BJ (cell line): Measurements from ENCODE around the gene CASS4. TPM values are rescaled to one million over a fixed set of nuclear protein-coding genes. Genes with fewer than 3 reads are reported as not detected.
"Not testable (repeated sequence)": the region's sequence is repeated elsewhere in the genome, so short reads cannot be mapped to it uniquely, and the experiment has no call there.

Experiments used
- CTCF ChIA-PET: fragments of 350-600 bp; formaldehyde crosslinking; extraction: SDS; loops from one replicate; lab custom pipeline; 2021; ENCODE audit warnings: antibody characterized with exemption, inconsistent platforms; lab: Yijun Ruan, JAX
- POLR2A ChIA-PET: fragments of 300-600 bp; sonication (Branson Sonifier 250); formaldehyde crosslinking; extraction: SDS; loops from one replicate; lab custom pipeline; 2021; ENCODE audit warnings: antibody characterized with exemption; lab: Charles Lee
- DNase-seq: peaks from one replicate; pipeline ENCODE4 v3.0.0-alpha.2; 2011; ENCODE audit warnings: low read depth
- H3K27me3 ChIP-seq: 2 replicates; pipeline ENCODE4 v1.6.0; 2011; ENCODE audit warnings: low read length; ENCODE audit not compliant: control insufficient read depth, insufficient read depth
- H3K36me3 ChIP-seq: 2 replicates; pipeline ENCODE4 v1.5.1; 2011; ENCODE audit warnings: low read length; ENCODE audit not compliant: control insufficient read depth, insufficient read depth
- H3K4me3 ChIP-seq: 2 replicates; pipeline ENCODE4 v1.5.1; 2011; ENCODE audit warnings: low read depth, mild to moderate bottlenecking, control low read depth, low read length
- polyA plus RNA-seq: library from polyadenylated mRNA; depleted of rRNA; stranded (reverse); fragments of >200 nt; gene quantifications from 2 replicates; pipeline ENCODE4 v1.2.3, GENCODE V29; 2011
- TF ChIP-seq, protein P1 (sequence below): IDR thresholded peaks from 2 replicates; pipeline ENCODE4 v1.5.1; 2011; ENCODE audit warnings: low read depth, mild to moderate bottlenecking, control low read depth, inconsistent platforms, low read length, moderate library complexity; ENCODE audit not compliant: insufficient read depth

CASS4 gene
- polyA plus RNA-seq, 1 experiment: 0.50 TPM

DNA sequence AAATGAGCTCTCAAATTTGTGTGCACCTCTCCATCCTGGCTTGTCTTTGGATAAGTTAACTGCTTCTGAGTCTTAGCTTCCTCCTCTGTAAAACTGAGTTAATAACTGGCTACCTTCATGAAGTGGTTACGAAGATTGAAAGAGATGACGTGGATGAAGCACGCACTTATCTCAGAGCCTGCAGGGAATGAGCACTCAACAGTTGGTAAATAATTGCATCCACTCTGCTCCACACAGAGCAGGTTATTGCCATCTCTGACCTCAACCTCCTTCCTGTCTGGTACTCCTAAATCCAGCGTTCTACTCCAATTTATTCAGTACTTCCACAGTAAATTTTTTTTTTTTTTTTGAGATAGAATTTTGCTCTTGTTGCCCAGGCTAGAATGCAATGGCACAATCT is 26.9 kb upstream of the CASS4 start:
- TF ChIP-seq, protein P1, sequence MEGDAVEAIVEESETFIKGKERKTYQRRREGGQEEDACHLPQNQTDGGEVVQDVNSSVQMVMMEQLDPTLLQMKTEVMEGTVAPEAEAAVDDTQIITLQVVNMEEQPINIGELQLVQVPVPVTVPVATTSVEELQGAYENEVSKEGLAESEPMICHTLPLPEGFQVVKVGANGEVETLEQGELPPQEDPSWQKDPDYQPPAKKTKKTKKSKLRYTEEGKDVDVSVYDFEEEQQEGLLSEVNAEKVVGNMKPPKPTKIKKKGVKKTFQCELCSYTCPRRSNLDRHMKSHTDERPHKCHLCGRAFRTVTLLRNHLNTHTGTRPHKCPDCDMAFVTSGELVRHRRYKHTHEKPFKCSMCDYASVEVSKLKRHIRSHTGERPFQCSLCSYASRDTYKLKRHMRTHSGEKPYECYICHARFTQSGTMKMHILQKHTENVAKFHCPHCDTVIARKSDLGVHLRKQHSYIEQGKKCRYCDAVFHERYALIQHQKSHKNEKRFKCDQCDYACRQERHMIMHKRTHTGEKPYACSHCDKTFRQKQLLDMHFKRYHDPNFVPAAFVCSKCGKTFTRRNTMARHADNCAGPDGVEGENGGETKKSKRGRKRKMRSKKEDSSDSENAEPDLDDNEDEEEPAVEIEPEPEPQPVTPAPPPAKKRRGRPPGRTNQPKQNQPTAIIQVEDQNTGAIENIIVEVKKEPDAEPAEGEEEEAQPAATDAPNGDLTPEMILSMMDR: no peak
- Histone ChIP-seq H3K4me3 (no peak overlapping the region), H3K27me3 (no peaks in the 10 kb centered on the region), H3K36me3 (no peaks in the 10 kb centered on the region; the same call in 1 of the 2 replicates)
- CTCF ChIA-PET: no interaction called here
- no peak for DNase-seq
- POLR2A ChIA-PET: no interaction called here

DNA sequence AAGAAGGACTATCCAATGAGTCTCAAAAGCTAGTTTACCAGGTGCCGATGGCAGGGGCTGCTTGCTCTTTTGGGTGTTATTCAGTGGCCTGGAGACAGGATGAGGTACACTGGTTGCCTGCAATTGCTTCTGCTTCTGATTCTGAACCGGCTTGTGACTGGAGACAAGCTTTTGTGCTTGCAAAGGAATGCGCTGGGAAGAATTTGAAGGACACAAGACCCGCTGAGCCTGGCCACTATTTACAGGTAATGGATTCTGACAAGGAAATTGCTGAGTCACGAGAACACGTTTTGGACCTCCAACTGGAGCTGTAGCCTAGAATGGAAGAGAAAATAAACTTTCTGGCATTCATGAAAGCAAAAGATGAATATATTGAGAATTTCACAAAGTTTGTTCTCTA is 25.8 kb upstream of the CASS4 start:
- Histone ChIP-seq H3K4me3 (no peak overlapping the region), H3K36me3 (no peaks in the 10 kb centered on the region; the same call in 1 of the 2 replicates), H3K27me3 (no peaks in the 10 kb centered on the region)
- DNase-seq: no peak
- CTCF ChIA-PET: interaction anchor here (1.0 kb wide), 1 partner anchor 9 kb away, joined by 3 read pairs; no protein-coding TSS in a partner anchor
- POLR2A ChIA-PET: no interaction called here
- TF ChIP-seq, protein P1: no peak

DNA sequence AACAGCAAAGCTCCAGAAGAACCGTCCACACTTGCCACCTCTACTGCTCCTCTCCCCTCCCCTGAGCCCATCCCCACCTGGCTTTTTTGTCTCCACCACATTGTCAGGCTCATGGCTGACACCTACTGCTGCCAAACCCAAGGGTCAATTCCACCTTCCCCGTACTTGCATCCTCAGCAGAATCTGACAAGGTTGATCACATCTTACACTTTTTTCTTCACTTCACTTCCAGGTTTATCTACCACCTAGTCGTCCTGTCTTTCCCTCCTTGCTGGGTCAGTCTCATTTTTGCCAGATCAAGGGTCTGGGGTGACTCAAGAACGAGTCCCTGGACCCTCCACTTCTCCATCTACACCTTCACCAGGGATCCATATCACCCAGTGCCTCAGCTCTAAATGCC is 23.2 kb upstream of the CASS4 start:
- TF ChIP-seq, protein P1: no peak
- H3K36me3 ChIP-seq: no peaks in the 10 kb centered on the region; the same call in 1 of the 2 replicates
- H3K4me3 ChIP-seq: no peak overlapping the region
- DNase-seq: no peak
- POLR2A ChIA-PET: no interaction called here
- H3K27me3 ChIP-seq: no peaks in the 10 kb centered on the region
- CTCF ChIA-PET: no interaction called here

DNA sequence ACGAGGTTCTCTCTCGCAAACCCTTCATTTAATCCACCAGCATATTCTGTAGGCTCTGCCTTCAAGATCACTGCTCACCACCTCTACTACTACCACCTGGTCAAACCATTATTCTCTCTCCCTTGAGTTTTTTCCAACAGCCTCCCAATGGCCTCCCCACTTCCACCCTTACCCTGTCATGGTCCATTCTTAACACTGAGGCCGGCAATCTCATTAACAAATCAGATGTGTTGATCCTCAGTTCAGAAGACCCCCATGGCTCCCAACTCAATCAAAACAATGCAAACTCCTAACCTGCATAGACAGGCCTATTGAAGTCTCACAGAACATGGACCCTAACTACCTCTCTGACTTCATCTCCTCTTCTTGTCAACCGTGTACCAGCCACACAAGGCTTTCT is 22.3 kb upstream of the CASS4 start:
- POLR2A ChIA-PET: no interaction called here
- no peaks in the 10 kb centered on the region for H3K27me3 ChIP-seq
- CTCF ChIA-PET: no interaction called here
- no peaks in the 10 kb centered on the region for H3K36me3 ChIP-seq
- no peak for DNase-seq
- no peak overlapping the region for H3K4me3 ChIP-seq
- TF ChIP-seq, protein P1: no peak

DNA sequence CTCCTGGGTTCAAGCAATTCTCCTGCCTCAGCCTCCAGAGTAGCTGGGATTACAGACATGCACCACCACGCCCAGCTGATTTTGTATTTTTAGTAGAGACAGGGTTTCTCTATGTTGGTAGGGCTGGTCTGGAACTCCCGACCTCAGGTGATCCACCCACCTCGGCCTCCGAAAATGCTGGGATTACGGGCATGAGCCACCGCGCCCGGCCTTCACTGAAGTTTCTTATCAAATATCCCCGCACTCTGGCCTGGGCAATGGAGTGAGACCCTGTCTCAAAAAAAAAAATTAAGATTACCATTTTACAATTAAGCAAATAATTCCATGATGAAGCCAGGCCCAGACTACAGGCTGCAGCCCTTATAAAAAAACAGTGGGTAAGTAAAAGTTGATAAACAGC is 21.7 kb upstream of the CASS4 start:
- H3K4me3 ChIP-seq, H3K27me3 ChIP-seq, POLR2A ChIA-PET, H3K36me3 ChIP-seq, DNase-seq, CTCF ChIA-PET: not testable (repeated sequence)

DNA sequence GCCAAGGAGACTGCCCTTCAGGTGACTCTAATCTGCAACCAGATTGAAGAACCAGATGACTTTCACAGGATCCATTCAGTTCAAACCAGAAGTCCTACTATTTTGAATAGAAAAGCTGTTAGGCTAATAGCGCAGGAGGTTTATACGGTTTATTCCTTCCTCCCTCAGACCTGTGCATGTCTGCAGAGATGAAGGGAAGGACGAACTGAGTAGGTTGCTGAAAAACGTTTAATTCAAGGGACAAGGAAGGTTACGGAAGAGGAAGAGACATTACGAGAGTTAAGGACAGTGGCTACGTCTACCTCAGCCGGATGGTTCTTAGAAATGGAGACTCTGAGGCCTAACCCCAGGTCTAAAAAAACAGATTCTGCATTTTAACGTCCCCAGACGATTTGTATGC is 21.0 kb upstream of the CASS4 start:
- TF ChIP-seq, protein P1: no peak
- DNase-seq: no peak
- Histone ChIP-seq H3K4me3 (peak overlapping the region; percentile 87), H3K27me3 (no peaks in the 10 kb centered on the region), H3K36me3 (peaks cover 5% of the 10 kb centered on the region)
- ChIA-PET POLR2A (no interaction called here), CTCF (no interaction called here)
